Stomach (tissue), 9 donors: ENCODE measurements around the gene IQCM. TPM values are rescaled to one million over a fixed set of nuclear protein-coding genes. Genes with fewer than 3 reads are reported as not detected.
A peak's percentile ranks its signal among the peaks of the same experiment; 100 is the strongest.

ENCODE experiments used
- DNase-seq, 2 donors: peaks; one replicate each; pipeline versions ENCODE4 v3.0.0 to v3.0.0-alpha.2; 2013 to 2019
- H3K27ac ChIP-seq, 5 donors: fragments of 200-600 bp in 4 of 5; sonication (generic) in 4 of 5; one replicate each; pipeline ENCODE4 v1.5.1; 2013 to 2019; ENCODE audit warnings: mild to moderate bottlenecking in 1 of 5, moderate library complexity in 1 of 5
- H3K27me3 ChIP-seq, 3 donors: fragments of 200-600 bp; sonication (generic); one replicate each; pipeline ENCODE4 v1.5.1; 2017 to 2019; ENCODE audit warnings: mixed run types in 1 of 3
- H3K36me3 ChIP-seq, 4 donors: fragments of 200-600 bp; sonication (generic); 1 replicate in 3 of 4; 2 replicates in 1 of 4; pipeline ENCODE4 v1.5.1; 2016 to 2019
- H3K4me1 ChIP-seq, 4 donors: fragments of 200-600 bp; sonication (generic); one replicate each; pipeline ENCODE4 v1.5.1; 2016 to 2019
- H3K4me3 ChIP-seq, 4 donors: fragments of 200-600 bp; sonication (generic) in 3 of 4; one replicate each; pipeline ENCODE4 v1.5.1; 2016 to 2019; ENCODE audit warnings: mild to moderate bottlenecking in 1 of 4
- H3K9me3 ChIP-seq, 4 donors: fragments of 200-600 bp; sonication (generic); one replicate each; pipeline ENCODE4 v1.5.1; 2016 to 2019
- CTCF ChIP-seq, 7 experiments: fragments of 450-650 bp in 4 of 7; fragments of 200-600 bp in 3 of 7; sonication (generic) in 3 of 7; IDR thresholded peaks; one replicate each; pipeline ENCODE4 v1.5.1; 2016 to 2019; ENCODE audit warnings: antibody characterized with exemption in 7 of 7, control low read depth in 2 of 7, mild to moderate bottlenecking in 1 of 7
- EP300 ChIP-seq: sonication (generic); formaldehyde crosslinking; IDR thresholded peaks from one replicate; pipeline ENCODE4 v1.6.1; 2017; ENCODE audit warnings: antibody characterized with exemption
- POLR2A ChIP-seq, 4 donors: fragments of 450-650 bp; IDR thresholded peaks; one replicate each; pipeline ENCODE4 v1.6.1; 2016; ENCODE audit warnings: antibody characterized with exemption in 4 of 4, control low read depth in 2 of 4, mild to moderate bottlenecking in 1 of 4, moderate library complexity in 1 of 4
- POLR2AphosphoS5 ChIP-seq, 3 donors: sonication (generic); formaldehyde crosslinking; IDR thresholded peaks; one replicate each; pipeline ENCODE4 v1.6.1; 2016; ENCODE audit warnings: antibody characterized with exemption in 3 of 3
- WGBS, 5 donors: extraction: QIAGEN DNeasy Blood & Tissue Kit in 3 of 5; methylation state at CpG; one replicate each; pipeline versions ENCODE4 v1.1.5 to v1.1.7; 2013 to 2018; 5-methylcytosine and 5-hydroxymethylcytosine counted together
- intact Hi-C: fragments of 100-400 bp; cut with DNase I; formaldehyde crosslinking; loops from one replicate; pipeline ENCODE4 v1.15.1; 2023; ENCODE audit warnings: low total_unique reads
- polyA plus RNA-seq, 3 donors: library from polyadenylated mRNA; stranded (reverse); fragments of 200-250 nt; gene quantifications; one replicate each; pipeline ENCODE4 v1.2.3, GENCODE V29; 2013
- total RNA-seq, 5 donors: library from RNA; depleted of rRNA; stranded (reverse); fragments of >200 nt; gene quantifications; one replicate each; pipeline versions ENCODE4 v1.1.0 to v1.2.3, GENCODE V29; 2014 to 2016
- donor health status: healthy with polysubstance abuse.
- donor health status: Bipolar disorder and iron deficiency.
- donor health status: healthy.

IQCM gene
- total and polyA plus RNA-seq, 8 donors: not detected

DNA sequence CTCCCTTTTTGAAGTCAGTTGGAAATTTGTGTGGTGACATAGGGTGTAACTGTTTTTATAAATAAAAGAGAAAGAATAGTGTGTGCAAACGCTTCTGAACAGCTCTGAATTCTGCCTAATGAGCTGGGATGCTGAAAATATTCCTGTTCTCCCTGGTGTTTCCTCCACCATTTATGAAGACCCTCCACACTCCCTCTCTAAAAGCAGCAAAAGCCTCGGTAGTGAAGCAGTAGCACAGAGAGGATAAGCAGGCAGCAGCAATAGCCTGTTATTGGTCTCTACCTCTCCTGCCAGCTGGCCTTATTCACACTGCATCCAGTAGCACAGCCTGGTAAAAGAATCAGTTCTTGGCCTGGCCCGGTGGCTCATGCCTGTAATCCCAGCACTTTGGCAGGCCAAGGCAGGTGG, 406.1 kb downstream of the IQCM start:
- H3K9me3 ChIP-seq: no peaks in the 10 kb centered on the region
- no peaks in the 10 kb centered on the region for H3K27me3 ChIP-seq
- H3K4me1 ChIP-seq: no peaks in the 10 kb centered on the region
- 61 to 68% (median 63%) methylated on average over 3 of the region's 3 CpGs for WGBS, 5 donors
- no peak for DNase-seq
- H3K4me3 ChIP-seq: no peak overlapping the region
- intact Hi-C loops: no loop called here
- H3K36me3 ChIP-seq: no peaks in the 10 kb centered on the region
- H3K27ac ChIP-seq: no peak overlapping the region
- TF ChIP-seq POLR2A (IDR thresholded peaks at IDR 0.05) (no peak), CTCF (IDR thresholded peaks at IDR 0.05) (no peak), POLR2AphosphoS5 (IDR thresholded peaks at IDR 0.05) (no peak), EP300 (no peak)

GRCh38 chr4:149409146-149409545, 406.5 kb downstream of the IQCM start:
- H3K27me3 ChIP-seq: no peaks in the 10 kb centered on the region
- intact Hi-C loops: no loop called here
- H3K36me3 ChIP-seq: no peaks in the 10 kb centered on the region
- H3K27ac ChIP-seq: no peak overlapping the region
- no peaks in the 10 kb centered on the region for H3K4me1 ChIP-seq
- peak in 1 of 2 donors; percentile 4 for DNase-seq
- no peak overlapping the region for H3K4me3 ChIP-seq
- no peak for TF ChIP-seq POLR2A (IDR thresholded peaks at IDR 0.05)
- TF ChIP-seq CTCF (IDR thresholded peaks at IDR 0.05): no peak
- TF ChIP-seq POLR2AphosphoS5 (IDR thresholded peaks at IDR 0.05): no peak
- TF ChIP-seq EP300: no peak
- 32 to 53% (median 48%) methylated on average over 4 of the region's 4 CpGs for WGBS, 5 donors
- H3K9me3 ChIP-seq: no peaks in the 10 kb centered on the region

DNA sequence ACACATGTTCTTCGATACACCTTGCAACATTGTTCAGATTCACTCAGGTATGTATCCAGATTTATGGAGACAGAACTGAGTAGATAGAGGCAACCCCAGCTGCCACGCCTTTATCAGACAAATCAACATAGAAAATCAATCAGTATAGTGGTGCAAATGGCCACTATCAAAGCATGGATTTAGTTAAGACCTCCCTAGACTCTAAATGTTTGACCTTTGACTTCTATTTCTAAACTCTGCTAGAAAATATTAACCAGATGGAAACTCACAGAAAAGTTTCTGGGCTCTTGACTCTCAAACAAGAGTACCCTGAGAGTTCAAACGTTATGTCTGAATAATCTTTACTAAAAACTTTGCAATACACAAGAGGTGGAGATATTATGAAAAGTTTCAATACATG, 411.5 kb downstream of the IQCM start:
- WGBS, 5 donors: 33 to 48% (median 40%) methylated on average over 3 of the region's 3 CpGs
- Histone ChIP-seq H3K36me3 (no peaks in the 10 kb centered on the region), H3K4me1 (peaks cover 0 to 6% (median 0%) of the 10 kb centered on the region in 4 donors)

DNA sequence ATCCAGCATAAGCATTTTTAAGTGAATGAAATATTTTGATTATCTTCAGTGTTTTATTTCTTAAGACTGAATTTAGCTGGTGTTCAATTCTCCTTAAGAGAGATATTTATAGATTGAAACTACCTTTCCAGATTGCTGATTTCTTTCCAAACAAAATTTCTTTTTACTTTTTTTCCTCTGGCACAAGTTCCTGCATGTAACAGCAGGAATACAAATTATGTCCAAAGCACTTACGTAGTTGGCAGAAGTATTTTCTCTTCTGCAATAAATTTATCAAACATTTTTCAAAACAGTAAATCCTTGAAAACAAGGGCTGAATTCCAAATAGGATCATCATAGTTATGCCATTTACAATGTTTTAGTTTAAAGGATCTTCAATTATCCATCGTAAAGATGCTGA, 412.6 kb downstream of the IQCM start:
- WGBS, 5 donors: 62 to 80% (median 78%) methylated on average over 2 of the region's 2 CpGs
- H3K27ac ChIP-seq: no peak overlapping the region
- peaks cover 0 to 6% (median 0%) of the 10 kb centered on the region in 4 donors for H3K4me1 ChIP-seq
- no peak overlapping the region for H3K4me3 ChIP-seq
- TF ChIP-seq POLR2AphosphoS5 (IDR thresholded peaks at IDR 0.05) (no peak), POLR2A (IDR thresholded peaks at IDR 0.05) (no peak), CTCF (IDR thresholded peaks at IDR 0.05) (no peak), EP300 (no peak)
- no peaks in the 10 kb centered on the region for H3K27me3 ChIP-seq
- DNase-seq: no peak
- H3K9me3 ChIP-seq: no peaks in the 10 kb centered on the region
- no peaks in the 10 kb centered on the region for H3K36me3 ChIP-seq
- intact Hi-C loops: no loop called here

More for the DNA sequence above, 411.5 kb downstream of the IQCM start:
- no peaks in the 10 kb centered on the region for H3K9me3 ChIP-seq
- TF ChIP-seq POLR2A (IDR thresholded peaks at IDR 0.05): no peak
- no peak for TF ChIP-seq EP300
- no peak for TF ChIP-seq POLR2AphosphoS5 (IDR thresholded peaks at IDR 0.05)
- no peak for TF ChIP-seq CTCF (IDR thresholded peaks at IDR 0.05)
- intact Hi-C loops: no loop called here
- no peak for DNase-seq
- H3K4me3 ChIP-seq: no peak overlapping the region
- no peaks in the 10 kb centered on the region for H3K27me3 ChIP-seq
- no peak overlapping the region for H3K27ac ChIP-seq
